ENCODE measurements around the gene RPS6KA2.

RPS6KA2 gene

GRCh38 chr6:166615059-166615770, 11.8 kb downstream of the RPS6KA2 start:
- DNase-seq (ENCODE audit: low read depth), result no peak

GRCh38 chr6:166614589-166614988, 12.5 kb downstream of the RPS6KA2 start:
- DNase-seq (ENCODE audit: low read depth), result no peak

- DNase-seq (ENCODE audit: low read depth), result no peak
Observed at GRCh38 chr6:166614171-166614583, 12.9 kb downstream of the RPS6KA2 start.

GRCh38 chr6:166613027-166613426, 14.0 kb downstream of the RPS6KA2 start:
- DNase-seq (ENCODE audit: low read depth), result no peak

GRCh38 chr6:166612471-166612881, 14.6 kb downstream of the RPS6KA2 start:
- DNase-seq (ENCODE audit: low read depth), result no peak

GRCh38 chr6:166611631-166612030, 15.4 kb downstream of the RPS6KA2 start:
- DNase-seq (ENCODE audit: low read depth), result no peak

GRCh38 chr6:166610069-166610468, 17.0 kb downstream of the RPS6KA2 start:
- no peak for DNase-seq (ENCODE audit: low read depth)

GRCh38 chr6:166608774-166609173, 18.3 kb downstream of the RPS6KA2 start:
- DNase-seq (ENCODE audit: low read depth), result no peak

- DNase-seq (ENCODE audit: low read depth), result no peak
Observed at GRCh38 chr6:166605752-166606151, 21.3 kb downstream of the RPS6KA2 start.

- DNase-seq (ENCODE audit: low read depth), result no peak
Observed at GRCh38 chr6:166604911-166605310, 22.1 kb downstream of the RPS6KA2 start.

GRCh38 chr6:166604328-166604727, 22.7 kb downstream of the RPS6KA2 start:
- no peak for DNase-seq (ENCODE audit: low read depth)

GRCh38 chr6:166603043-166603690, 23.9 kb downstream of the RPS6KA2 start:
- no peak for DNase-seq (ENCODE audit: low read depth)

- DNase-seq (ENCODE audit: low read depth), result no peak
Observed at GRCh38 chr6:166601956-166602355, 25.1 kb downstream of the RPS6KA2 start.

GRCh38 chr6:166600931-166601330, 26.1 kb downstream of the RPS6KA2 start:
- no peak for DNase-seq (ENCODE audit: low read depth)

GRCh38 chr6:166599205-166599604, 27.8 kb downstream of the RPS6KA2 start:
- DNase-seq (ENCODE audit: low read depth), result no peak

GRCh38 chr6:166598441-166599138, 28.5 kb downstream of the RPS6KA2 start:
- no peak for DNase-seq (ENCODE audit: low read depth)

- no peak for DNase-seq (ENCODE audit: low read depth)
Observed at GRCh38 chr6:166597711-166598440, 29.2 kb downstream of the RPS6KA2 start.

- no peak for DNase-seq (ENCODE audit: low read depth)
Observed at GRCh38 chr6:166596776-166597507, 30.1 kb downstream of the RPS6KA2 start.

GRCh38 chr6:166595949-166596348, 31.1 kb downstream of the RPS6KA2 start:
- no peak for DNase-seq (ENCODE audit: low read depth)

- DNase-seq (ENCODE audit: low read depth), result no peak
Observed at GRCh38 chr6:166595061-166595780, 31.8 kb downstream of the RPS6KA2 start.

GRCh38 chr6:166592821-166593220, 34.2 kb downstream of the RPS6KA2 start:
- no peak for DNase-seq (ENCODE audit: low read depth)

Measured in activated T-cell treated with anti-CD3 and anti-CD28 coated beads for 1 hour (primary cell).